PC-9 (cell line): Measurements from ENCODE around the gene CIAO3. TPM values are rescaled to one million over a fixed set of nuclear protein-coding genes. Genes with fewer than 3 reads are reported as not detected.
A peak's percentile ranks its signal among the peaks of the same experiment; 100 is the strongest.

Experiments used
- BruUV-seq: library from RNA; stranded (reverse); fragments of 400-500 nt; replicated peaks from 2 replicates; lab custom pipeline; 2021; lab: Mats Ljungman, UMichigan
- CTCF ChIA-PET: fragments of 300-600 bp; sonication (Branson Sonifier 250); formaldehyde crosslinking; loops from one replicate; lab custom pipeline; 2022; ENCODE audit warnings: antibody characterized with exemption; lab: Charles Lee
- POLR2A ChIA-PET: fragments of 300-600 bp; sonication (Branson Sonifier 250); formaldehyde crosslinking; loops from one replicate; lab custom pipeline; 2022; ENCODE audit warnings: antibody characterized with exemption; ENCODE audit not compliant: unreplicated experiment; lab: Charles Lee
- DNase-seq, 2 experiments: peaks; one replicate each; pipeline versions ENCODE4 v3.0.0 to v3.0.0-alpha.2; 2015 to 2022; ENCODE audit warnings: mixed read lengths in 1 of 2
- H2AFZ ChIP-seq: fragments of 200-600 bp; sonication (generic); 2 replicates; pipeline ENCODE4 v1.8.1; 2017; ENCODE audit warnings: antibody characterized with exemption
- H3F3A ChIP-seq: fragments of 200-600 bp; sonication (generic); 2 replicates; pipeline ENCODE4 v1.8.1; 2017; ENCODE audit warnings: antibody characterized with exemption, mild to moderate bottlenecking, low read depth; ENCODE audit not compliant: insufficient read depth
- H3K27ac ChIP-seq: fragments of 200-600 bp; sonication (generic); 2 replicates; pipeline ENCODE4 v1.6.1; 2016; ENCODE audit warnings: mixed run types
- H3K27me3 ChIP-seq: fragments of 200-600 bp; sonication (generic); 2 replicates; pipeline ENCODE4 v1.6.1; 2016; ENCODE audit warnings: low read depth, mixed run types; ENCODE audit not compliant: insufficient read depth
- H3K36me3 ChIP-seq: fragments of 200-600 bp; sonication (generic); 2 replicates; pipeline ENCODE4 v1.6.1; 2016; ENCODE audit warnings: low read depth, mixed run types
- H3K4me1 ChIP-seq: fragments of 200-600 bp; sonication (generic); replicated peaks from 2 replicates; pipeline ENCODE4 v1.6.1; 2016; ENCODE audit warnings: mixed run types; ENCODE audit not compliant: insufficient read depth
- H3K4me2 ChIP-seq: fragments of 200-600 bp; sonication (generic); 2 replicates; pipeline ENCODE4 v1.6.1; 2017; ENCODE audit warnings: mixed run types
- H3K4me3 ChIP-seq: fragments of 200-600 bp; sonication (generic); 2 replicates; pipeline ENCODE4 v1.6.1; 2016; ENCODE audit warnings: mixed run types
- H3K79me2 ChIP-seq: fragments of 200-600 bp; sonication (generic); 2 replicates; pipeline ENCODE4 v1.6.1; 2017; ENCODE audit warnings: low read depth, mixed run types
- H3K9me2 ChIP-seq: fragments of 200-600 bp; sonication (generic); 2 replicates; pipeline ENCODE4 v1.8.1; 2017; ENCODE audit warnings: mild to moderate bottlenecking; ENCODE audit not compliant: insufficient read depth
- H3K9me3 ChIP-seq: fragments of 200-600 bp; sonication (generic); 2 replicates; pipeline ENCODE4 v1.8.1; 2016; ENCODE audit warnings: low read depth; ENCODE audit not compliant: insufficient read depth
- H4K20me1 ChIP-seq: fragments of 200-600 bp; sonication (generic); 2 replicates; pipeline ENCODE4 v1.8.1; 2017; ENCODE audit not compliant: insufficient read depth
- CTCF ChIP-seq: fragments of 200-600 bp; sonication (generic); conservative IDR thresholded peaks from 2 replicates; pipeline ENCODE4 v1.6.1; 2017; ENCODE audit warnings: mixed run types, antibody characterized with exemption, mild to moderate bottlenecking, moderate library complexity
- EZH2 ChIP-seq: fragments of 200-600 bp; sonication (generic); IDR thresholded peaks from 2 replicates; pipeline ENCODE4 v1.8.0; 2017; ENCODE audit warnings: antibody characterized with exemption, low read depth
- intact Hi-C: fragments of 100-400 bp; cut with micrococcal nuclease; formaldehyde crosslinking; loops from one replicate; pipeline ENCODE4 v1.10.0; 2022; ENCODE audit not compliant: unreplicated experiment
- total RNA-seq: library from RNA; stranded (reverse); gene quantifications from 2 replicates; pipeline ENCODE4 v1.2.3, GENCODE V29; 2021

The CIAO3 gene
- total RNA-seq, 1 experiment from 2014 or later = 44.2 TPM

GRCh38 chr16:704552-705380, 36.0 kb downstream of the CIAO3 start:
- Histone ChIP-seq H3K27me3 (peaks cover 76% of the 10 kb centered on the region), H3K9me2 (no peaks in the 10 kb centered on the region), H2AFZ (no peak overlapping the region), H3K9me3 (no peaks in the 10 kb centered on the region), H3K4me2 (peak overlapping the region; percentile 61), H3K4me1 (no peaks in the 10 kb centered on the region; the same call in 1 of the 2 replicates), H4K20me1 (0 out of 2 replicates have a peak, but pooled peaks cover 4% of the 10 kb centered on the region), H3K79me2 (no peaks in the 10 kb centered on the region), H3K27ac (no peak overlapping the region), H3K36me3 (no peaks in the 10 kb centered on the region), H3K4me3 (peak overlapping the region; percentile 49), H3F3A (peaks cover 6% of the 10 kb centered on the region; the same call in 1 of the 2 replicates)
- no peak for DNase-seq
- intact Hi-C loops = no loop called here
- TF ChIP-seq CTCF (no peak), EZH2 (no peak)
- ChIA-PET POLR2A (no interaction called here), CTCF (interaction anchor here (0.6 kb wide), 2 partner anchors 15 to 46 kb away, joined by 3 read pairs; no protein-coding TSS in a partner anchor)
- no TSS peak for BruUV-seq

GRCh38 chr16:704047-704446, 36.8 kb downstream of the CIAO3 start:
- Histone ChIP-seq H4K20me1 (0 out of 2 replicates have a peak, but pooled peaks cover 4% of the 10 kb centered on the region), H3K27me3 (peaks cover 70% of the 10 kb centered on the region), H3F3A (peaks cover 6% of the 10 kb centered on the region; the same call in 1 of the 2 replicates), H2AFZ (no peak overlapping the region), H3K4me3 (no peak overlapping the region), H3K4me1 (no peaks in the 10 kb centered on the region; the same call in 1 of the 2 replicates), H3K4me2 (peak overlapping the region; percentile 61), H3K36me3 (no peaks in the 10 kb centered on the region), H3K79me2 (no peaks in the 10 kb centered on the region), H3K27ac (no peak overlapping the region), H3K9me2 (no peaks in the 10 kb centered on the region), H3K9me3 (no peaks in the 10 kb centered on the region)
- BruUV-seq = no TSS peak
- POLR2A ChIA-PET = no interaction called here
- no peak for DNase-seq
- intact Hi-C loops = no loop called here
- CTCF ChIA-PET = no interaction called here
- TF ChIP-seq CTCF = no peak
- TF ChIP-seq EZH2 = no peak

GRCh38 chr16:703406-703805, 37.4 kb downstream of the CIAO3 start:
- Histone ChIP-seq H3K36me3 (no peaks in the 10 kb centered on the region), H3K27ac (no peak overlapping the region), H3K27me3 (peaks cover 64% of the 10 kb centered on the region), H3K4me2 (no peak overlapping the region), H3K9me2 (no peaks in the 10 kb centered on the region), H3K4me1 (no peaks in the 10 kb centered on the region; the same call in 1 of the 2 replicates), H2AFZ (no peak overlapping the region), H3K9me3 (no peaks in the 10 kb centered on the region), H3K4me3 (no peak overlapping the region), H3K79me2 (no peaks in the 10 kb centered on the region), H4K20me1 (0 out of 2 replicates have a peak, but pooled peaks cover 4% of the 10 kb centered on the region), H3F3A (peaks cover 6% of the 10 kb centered on the region; the same call in 1 of the 2 replicates)
- DNase-seq = no peak
- TF ChIP-seq CTCF = no peak
- no peak for TF ChIP-seq EZH2
- intact Hi-C loops = no loop called here
- ChIA-PET CTCF (no interaction called here), POLR2A (no interaction called here)
- BruUV-seq = no TSS peak
